GM19395 (cell line): ENCODE data around the gene NUP214.
"Not testable (repeated sequence)": the region's sequence is repeated elsewhere in the genome, so short reads cannot be mapped to it uniquely, and the experiment has no call there.

ENCODE experiments used
- ATAC-seq: cut with Tn5 transposase; IDR thresholded peaks from one replicate; pipeline ENCODE4 v1.9.1; 2021; ENCODE audit warnings: mild to moderate bottlenecking, moderate library complexity; ENCODE audit not compliant: unreplicated experiment

NUP214 gene

GRCh38 chr9:131257266-131258025 lies 132.1 kb downstream of the NUP214 start:
- no peak for ATAC-seq

DNA sequence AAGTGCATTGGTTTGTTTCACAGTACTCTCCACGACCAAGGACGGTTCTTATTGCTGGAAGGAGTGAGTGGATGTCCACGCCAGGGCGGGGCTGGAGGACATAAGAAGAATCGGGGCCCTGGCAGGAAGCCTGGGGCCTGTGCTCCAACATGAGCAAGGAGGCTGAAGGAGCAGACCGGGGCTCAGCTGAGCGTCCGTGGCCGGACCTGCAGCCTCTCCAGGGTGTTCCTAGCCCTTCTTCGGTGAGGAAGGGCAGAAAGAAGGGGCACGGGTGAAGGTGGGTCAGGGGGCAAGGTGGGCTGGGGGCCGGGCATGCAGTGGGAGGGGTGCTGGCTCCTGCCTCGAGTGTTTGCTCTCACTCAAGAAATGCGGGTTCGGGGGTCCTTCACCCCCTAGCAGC lies 132.8 kb downstream of the NUP214 start:
- no peak for ATAC-seq

GRCh38 chr9:131258698-131259431 lies 133.5 kb downstream of the NUP214 start:
- no peak for ATAC-seq

DNA sequence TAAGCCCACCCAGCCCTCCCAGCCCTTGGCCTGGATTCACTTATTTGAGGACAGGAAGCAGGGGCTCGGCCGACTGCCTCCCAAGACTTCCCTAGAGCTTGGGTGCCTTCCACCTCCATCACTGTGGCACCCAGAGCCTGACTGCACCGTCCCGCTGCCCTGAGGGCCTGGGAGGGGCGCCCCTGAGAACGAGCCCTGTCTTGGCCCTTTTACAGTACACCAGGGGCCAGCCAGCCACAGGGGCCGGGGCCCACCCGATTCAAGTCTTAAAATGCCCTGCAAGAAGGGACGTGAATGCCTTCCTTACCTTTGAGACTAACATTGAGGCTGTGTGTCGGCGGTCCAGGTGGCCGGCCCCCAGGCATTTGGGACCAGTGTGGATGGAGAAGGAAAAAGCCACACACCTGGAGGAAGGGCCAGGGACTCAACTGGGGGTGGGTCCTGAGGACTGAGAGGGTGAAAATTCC lies 134.1 kb downstream of the NUP214 start:
- ATAC-seq: no peak

- ATAC-seq: no peak
These were observed 134.7 kb downstream of the NUP214 start for GRCh38 chr9:131259916-131260597.

GRCh38 chr9:131260751-131261452 lies 135.5 kb downstream of the NUP214 start:
- ATAC-seq: no peak

DNA sequence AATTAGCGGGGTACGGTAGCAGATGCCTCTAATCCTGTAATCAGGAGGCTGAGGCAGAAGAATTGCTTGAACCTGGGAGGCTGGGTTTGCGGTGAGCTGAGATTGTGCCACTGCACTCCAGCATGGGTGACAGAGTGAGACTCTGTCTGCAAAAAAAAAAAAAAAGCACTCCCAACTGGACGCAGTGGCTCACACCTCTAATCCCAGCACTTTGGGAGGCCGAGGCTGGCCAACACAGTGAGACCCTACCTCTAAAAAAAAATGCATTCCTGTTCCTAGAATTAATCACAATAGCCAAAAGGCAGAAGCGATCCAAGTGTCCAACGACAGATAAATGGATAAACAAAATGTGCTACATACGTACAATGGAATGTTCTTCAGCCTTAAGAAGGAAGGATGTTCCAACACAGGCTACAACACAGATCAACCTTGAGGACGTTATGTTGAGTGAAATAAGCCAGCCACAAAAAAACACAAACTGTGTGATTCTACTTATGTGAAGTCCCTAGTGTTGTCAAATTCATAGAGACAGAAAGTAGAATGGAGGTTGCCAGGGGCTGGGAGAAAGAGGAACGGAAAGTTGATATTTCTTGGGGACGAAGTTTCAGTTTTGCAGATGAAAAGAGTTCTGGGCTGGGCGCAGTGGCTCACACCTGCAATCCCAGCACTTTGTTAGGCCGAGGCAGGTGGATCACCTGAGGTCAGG lies 137.1 kb downstream of the NUP214 start:
- ATAC-seq: peak; percentile 69

DNA sequence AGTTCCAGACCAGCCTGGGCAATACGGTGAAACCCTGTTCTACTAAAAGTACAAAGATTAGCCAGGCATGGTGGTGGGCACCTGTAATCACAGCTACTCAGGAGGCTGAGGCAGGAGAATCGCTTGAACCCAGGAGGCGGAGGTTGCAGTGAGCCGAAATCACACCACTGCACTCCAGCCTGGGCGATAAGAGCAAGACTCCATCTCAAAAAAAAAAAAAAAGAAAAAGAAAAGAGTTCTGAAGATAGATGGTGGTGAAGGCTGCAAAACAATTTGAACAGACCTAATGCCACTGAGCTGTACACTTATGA lies 137.6 kb downstream of the NUP214 start:
- ATAC-seq: not testable (repeated sequence)

DNA sequence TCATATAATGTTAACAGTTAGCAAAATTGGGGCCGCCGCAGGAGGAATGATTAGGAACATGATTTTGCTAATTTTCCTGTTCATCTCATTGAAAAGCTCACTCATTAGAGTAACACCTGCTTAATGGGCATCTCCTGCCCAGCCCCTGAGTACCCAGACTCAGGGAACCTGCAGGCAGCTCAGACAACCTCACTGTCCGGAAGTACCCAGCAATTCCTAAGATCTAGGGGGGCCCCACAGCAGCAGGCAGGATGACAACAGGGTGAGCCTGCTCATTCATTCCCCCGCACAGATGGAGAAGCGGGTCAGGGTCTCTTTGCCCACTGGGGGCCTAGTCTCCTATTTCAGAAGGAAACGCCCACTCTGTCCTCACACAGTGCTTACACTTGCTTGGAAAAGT lies 138.3 kb downstream of the NUP214 start:
- no peak for ATAC-seq

DNA sequence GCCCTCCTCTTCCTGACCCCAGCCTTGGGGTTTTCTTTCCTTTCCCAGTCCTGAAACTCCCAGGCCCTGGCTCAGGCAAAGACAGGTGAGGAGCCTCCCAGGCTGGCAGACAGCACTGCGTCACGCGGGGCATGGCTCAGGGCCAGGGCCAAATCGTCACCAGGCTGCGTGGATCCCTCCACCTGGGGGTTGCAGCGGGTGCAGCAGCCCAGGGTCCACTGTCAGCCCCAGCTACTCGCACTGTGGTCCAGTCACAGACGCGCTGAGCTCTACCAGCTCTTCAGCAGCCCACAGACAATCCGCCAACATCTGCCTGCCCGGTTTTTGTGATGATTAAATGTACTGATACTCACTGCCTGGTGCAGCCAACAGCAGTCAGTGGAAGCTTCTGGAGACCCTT lies 138.8 kb downstream of the NUP214 start:
- no peak for ATAC-seq

DNA sequence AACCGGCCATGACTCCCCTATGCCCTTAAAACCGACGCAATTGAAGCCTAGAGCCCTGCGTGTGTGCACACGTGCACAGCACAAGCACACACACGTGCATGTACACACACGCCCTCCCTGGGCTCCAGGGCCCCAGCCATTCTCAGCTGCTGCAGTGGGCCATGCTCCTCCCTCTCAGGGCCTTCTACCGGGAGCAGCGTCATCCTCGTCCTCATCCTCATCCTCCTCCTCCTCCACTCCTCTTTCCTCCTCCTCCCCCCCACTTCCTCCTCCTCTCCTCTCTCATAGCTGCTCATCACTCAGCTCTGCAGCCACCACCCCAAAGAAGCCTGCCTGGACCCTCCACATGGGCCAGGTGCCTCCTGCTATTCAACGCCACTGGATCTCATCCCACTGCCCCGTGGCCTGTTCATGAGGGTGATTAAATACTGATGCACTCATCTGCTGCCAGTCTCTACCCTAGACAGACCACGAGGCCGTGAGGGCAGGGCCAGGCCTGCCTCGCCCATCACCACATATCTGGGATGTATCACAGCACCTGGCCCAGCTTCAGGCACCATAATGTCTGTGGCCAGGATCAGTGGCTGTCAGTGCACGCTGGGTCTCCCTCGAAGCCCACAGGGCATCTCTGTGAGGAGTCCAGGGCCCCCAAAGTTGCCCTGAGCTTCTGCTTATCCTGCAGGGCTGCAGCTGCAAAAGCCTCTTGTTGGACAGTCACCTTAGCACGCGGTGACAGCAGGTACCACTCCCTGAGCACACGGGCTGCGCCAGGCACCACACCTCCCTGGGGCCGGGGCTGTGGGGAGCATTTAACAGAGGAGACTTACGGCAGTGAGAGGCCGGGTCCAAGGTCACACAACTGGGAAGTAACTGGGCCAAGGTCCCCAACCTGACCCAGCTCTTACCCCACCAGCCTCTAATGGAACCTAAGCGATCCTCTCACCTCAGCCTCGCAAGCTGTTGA lies 141.2 kb downstream of the NUP214 start:
- no peak for ATAC-seq

DNA sequence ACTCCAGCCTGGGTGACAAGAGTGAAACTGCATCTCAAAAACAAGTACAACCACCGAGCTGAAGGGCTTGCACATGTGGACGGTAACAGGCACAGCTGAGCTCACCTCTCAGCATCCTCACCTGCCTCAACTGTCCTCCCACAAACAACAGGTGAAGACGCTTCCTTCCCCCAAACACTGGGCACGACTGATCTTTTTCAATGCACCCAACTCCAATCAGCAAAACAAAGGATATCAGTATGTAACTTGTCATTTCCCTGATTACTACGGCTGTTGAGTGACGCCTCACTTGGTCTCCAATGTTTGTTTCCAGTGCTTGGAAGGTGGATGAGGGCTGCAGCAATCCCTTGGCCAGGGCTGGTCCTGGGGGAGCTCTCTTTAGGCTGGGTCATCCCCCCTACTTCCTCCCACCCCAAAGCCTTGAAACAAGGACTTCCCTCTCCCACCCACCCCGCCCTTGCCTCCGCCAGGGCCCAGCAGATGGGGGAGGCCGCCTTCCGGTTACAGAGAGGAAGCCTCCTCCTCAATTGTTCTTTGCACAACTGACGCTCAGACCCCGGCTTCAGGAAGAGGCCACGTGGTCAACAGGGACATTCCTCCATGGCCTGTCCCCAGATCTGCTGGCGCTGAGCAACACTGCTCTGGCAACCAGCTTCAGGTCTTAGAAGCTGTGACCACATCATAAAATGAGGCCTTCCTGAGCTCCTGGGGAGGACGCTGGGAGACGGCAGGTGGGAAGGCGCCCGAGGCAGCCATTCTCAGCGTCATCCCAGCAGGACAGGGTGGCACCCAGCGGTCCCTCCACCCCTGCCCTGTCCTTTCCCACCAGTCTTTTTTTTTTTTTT lies 145.0 kb downstream of the NUP214 start:
- no peak for ATAC-seq

- not testable (repeated sequence) for ATAC-seq
These were observed 145.6 kb downstream of the NUP214 start for GRCh38 chr9:131271016-131271273.

DNA sequence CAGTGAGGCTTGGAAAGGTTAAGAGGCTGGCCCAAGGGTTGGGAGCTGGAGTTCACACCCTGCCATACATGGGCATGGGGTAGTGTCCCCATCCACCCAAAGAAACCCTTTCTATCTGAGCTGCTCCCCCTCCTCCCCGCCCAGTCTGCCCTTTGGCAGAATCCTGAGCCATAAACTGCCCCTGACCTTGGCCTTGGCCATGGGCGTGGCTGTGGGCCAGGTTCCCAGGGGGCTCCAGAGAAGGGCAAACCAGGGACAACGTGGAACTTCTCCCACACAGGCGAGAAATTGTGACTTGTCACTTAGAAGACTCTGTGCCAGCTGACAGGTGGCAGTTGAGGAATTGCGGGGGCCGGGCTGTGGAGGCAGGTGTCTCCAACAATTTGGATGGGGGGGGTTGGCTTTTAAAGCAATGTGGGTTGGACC lies 146.1 kb downstream of the NUP214 start:
- ATAC-seq: no peak

GRCh38 chr9:131272212-131272611 lies 146.8 kb downstream of the NUP214 start:
- no peak for ATAC-seq

- ATAC-seq: no peak
These were observed 147.9 kb downstream of the NUP214 start for GRCh38 chr9:131273146-131273855.

- ATAC-seq: no peak
These were observed 148.7 kb downstream of the NUP214 start for GRCh38 chr9:131273856-131274673.
